Activated CD4-positive, alpha-beta T cell treated with anti-CD3 and anti-CD28 coated beads for 36 hours (primary cell): ENCODE data around the gene CMSS1. TPM values are rescaled to one million over a fixed set of nuclear protein-coding genes. Genes with fewer than 3 reads are reported as not detected.

Experiments
- ATAC-seq: fragments of 200-7000 bp; cut with Tn5 transposase; one replicate; pipeline ENCODE4 v1.10.0; 2021; ENCODE audit warnings: mild to moderate bottlenecking, moderate library complexity
- CTCF ChIA-PET: fragments of 350-600 bp; sonication (Branson Sonifier 250); formaldehyde crosslinking; loops from one replicate; lab custom pipeline; 2021; ENCODE audit warnings: antibody characterized with exemption; lab: Charles Lee
- POLR2A ChIA-PET: fragments of 350-600 bp; sonication (Branson Sonifier 250); formaldehyde crosslinking; loops from one replicate; lab custom pipeline; 2021; ENCODE audit warnings: antibody characterized with exemption, inconsistent platforms; lab: Charles Lee
- DNase-seq: peaks from one replicate; pipeline ENCODE4 v3.0.0-alpha.2; 2020
- H3K27ac Mint-ChIP-seq: one replicate; pipeline ENCODE4 v1.8.0; 2021; ENCODE audit warnings: mixed read lengths
- H3K27me3 Mint-ChIP-seq: one replicate; pipeline ENCODE4 v1.8.0; 2021; ENCODE audit warnings: mixed read lengths
- H3K36me3 Mint-ChIP-seq: one replicate; pipeline ENCODE4 v1.8.0; 2021; ENCODE audit warnings: low read depth, mixed read lengths
- H3K4me1 Mint-ChIP-seq: one replicate; pipeline ENCODE4 v1.8.0; 2021; ENCODE audit warnings: mixed read lengths
- H3K4me3 Mint-ChIP-seq: one replicate; pipeline ENCODE4 v1.8.0; 2021; ENCODE audit warnings: mild to moderate bottlenecking, moderate library complexity, mixed read lengths
- H3K9me3 Mint-ChIP-seq: one replicate; pipeline ENCODE4 v1.8.0; 2021; ENCODE audit warnings: low read depth, mixed read lengths
- intact Hi-C, 2 experiments: fragments of 100-400 bp; cut with DNase I in 1 of 2; cut with micrococcal nuclease in 1 of 2; formaldehyde crosslinking; loops; one replicate each; pipeline versions ENCODE4 v1.14.2 to v1.15.1; 2022 to 2024; cut with DNase I, micrococcal nuclease
- total RNA-seq, 2 experiments: library from RNA; stranded (reverse); gene quantifications; one replicate each; pipeline ENCODE4 v1.2.3, GENCODE V29; 2021

The CMSS1 gene
- total RNA-seq, 2 experiments from 2014 or later: 94.0 to 96.3 TPM

DNA sequence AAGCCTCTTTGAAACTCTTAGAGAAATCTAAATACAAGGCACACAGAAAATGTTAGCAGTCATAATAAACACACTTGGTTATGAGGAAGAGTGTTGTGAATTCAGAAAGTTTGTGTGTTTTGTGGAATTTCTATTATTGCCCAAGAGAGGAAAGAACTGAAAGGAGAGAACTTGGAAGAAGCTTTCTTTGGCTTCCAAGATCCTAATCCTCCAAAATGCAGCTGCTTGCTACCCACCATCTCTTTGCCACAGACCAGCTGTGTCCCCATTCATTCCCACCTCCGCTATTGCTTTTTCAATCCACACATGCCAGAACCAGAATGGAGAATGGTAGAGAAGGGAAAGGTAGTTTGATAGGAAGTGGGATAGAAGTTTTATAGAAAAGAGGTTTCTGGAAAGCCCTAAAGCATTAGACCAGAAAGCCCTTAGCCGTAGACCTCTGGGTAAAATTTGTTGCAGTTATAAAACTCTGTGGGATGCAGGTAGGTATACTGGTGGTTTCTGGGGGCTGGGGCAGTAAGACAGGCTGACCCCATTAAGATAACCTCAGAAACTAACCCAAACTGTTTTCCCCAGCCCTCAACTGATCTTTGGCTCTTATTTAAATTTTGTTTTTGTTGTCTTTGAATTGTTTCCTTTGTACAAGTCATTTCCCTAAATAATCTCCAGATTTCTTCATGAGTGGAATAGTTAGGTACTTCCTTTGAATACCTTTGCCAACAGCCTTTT lies 188.2 kb downstream of the CMSS1 start:
- H3K27me3 Mint-ChIP-seq: no peaks in the 10 kb centered on the region
- ChIA-PET CTCF (no interaction called here), POLR2A (no interaction called here)
- H3K4me1 Mint-ChIP-seq: peaks cover 10% of the 10 kb centered on the region
- no peak overlapping the region for H3K4me3 Mint-ChIP-seq
- H3K27ac Mint-ChIP-seq: no peak overlapping the region
- DNase-seq: no peak
- intact Hi-C loops: no loop called here
- H3K9me3 Mint-ChIP-seq: no peaks in the 10 kb centered on the region
- ATAC-seq: no peak
- peaks cover 3% of the 10 kb centered on the region for H3K36me3 Mint-ChIP-seq

GRCh38 chr3:100006570-100007271 lies 189.1 kb downstream of the CMSS1 start:
- Mint-ChIP-seq H3K4me1 (peaks cover 10% of the 10 kb centered on the region), H3K27ac (no peak overlapping the region), H3K27me3 (no peaks in the 10 kb centered on the region), H3K4me3 (no peak overlapping the region), H3K9me3 (no peaks in the 10 kb centered on the region), H3K36me3 (peaks cover 10% of the 10 kb centered on the region)
- intact Hi-C loops: no loop called here
- DNase-seq (no peak), ATAC-seq (no peak)
- ChIA-PET CTCF (interaction anchor here (0.8 to 1.4 kb wide), 2 partner anchors 58 to 173 kb away, joined by 3 read pairs; no protein-coding TSS in a partner anchor), POLR2A (no interaction called here)

DNA sequence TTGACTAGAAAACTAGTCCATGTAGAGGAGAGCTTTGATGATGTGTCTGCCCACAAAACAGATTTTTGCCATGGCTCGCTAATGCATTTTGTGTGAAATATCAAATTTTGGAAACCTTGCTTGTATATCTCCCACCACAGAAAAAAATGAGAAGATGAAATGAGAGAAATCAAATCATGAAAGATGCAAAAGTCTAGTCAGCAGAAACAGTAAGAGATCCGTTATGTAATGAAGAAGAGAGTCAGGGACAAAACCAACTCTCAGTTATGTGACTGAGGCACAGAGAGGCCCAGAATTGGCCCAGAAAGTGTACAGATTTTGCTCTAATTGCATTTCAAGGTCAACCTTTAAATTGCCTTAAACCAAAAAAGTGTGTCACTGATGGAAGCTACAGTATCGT lies 189.7 kb downstream of the CMSS1 start:
- H3K27me3 Mint-ChIP-seq: no peaks in the 10 kb centered on the region
- ChIA-PET POLR2A (no interaction called here), CTCF (interaction anchor here (0.8 to 1.4 kb wide), 2 partner anchors 57 to 174 kb away, joined by 3 read pairs; no protein-coding TSS in a partner anchor)
- intact Hi-C loops: no loop called here
- peaks cover 10% of the 10 kb centered on the region for H3K4me1 Mint-ChIP-seq
- peaks cover 8% of the 10 kb centered on the region for H3K36me3 Mint-ChIP-seq
- H3K4me3 Mint-ChIP-seq: no peak overlapping the region
- no peak overlapping the region for H3K27ac Mint-ChIP-seq
- ATAC-seq (no peak), DNase-seq (no peak)
- H3K9me3 Mint-ChIP-seq: no peaks in the 10 kb centered on the region

DNA sequence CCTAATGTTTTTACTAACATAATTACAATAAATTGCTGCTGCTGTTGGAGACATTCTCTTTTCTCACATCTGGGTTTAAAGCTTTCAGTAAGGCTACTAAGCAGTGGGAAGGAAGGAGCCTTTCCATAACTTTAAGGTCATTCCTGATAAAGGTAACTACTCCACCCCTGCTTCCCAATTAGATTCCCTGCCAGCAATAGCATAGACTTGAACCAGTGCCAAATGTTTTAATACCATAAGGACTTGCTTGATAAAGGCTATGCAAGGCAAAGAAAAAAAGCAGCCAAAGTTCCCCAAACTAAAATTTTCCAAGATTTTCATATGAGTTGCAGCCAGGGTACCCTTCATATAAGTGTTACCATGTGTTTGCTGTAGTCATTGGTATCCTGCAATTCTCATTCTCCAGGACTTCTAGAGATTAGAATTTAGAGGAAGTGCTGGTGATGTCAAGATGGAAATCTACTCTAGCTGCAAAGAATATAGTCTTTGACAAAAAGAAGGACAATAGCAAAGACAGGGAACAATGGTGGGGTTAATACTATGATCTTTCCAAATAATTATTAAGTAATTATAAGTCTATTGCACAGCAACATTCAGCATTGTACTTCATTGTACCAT lies 190.5 kb downstream of the CMSS1 start:
- ATAC-seq (no peak), DNase-seq (no peak)
- Mint-ChIP-seq H3K4me1 (peaks cover 5% of the 10 kb centered on the region), H3K9me3 (no peaks in the 10 kb centered on the region), H3K36me3 (peaks cover 8% of the 10 kb centered on the region), H3K27me3 (no peaks in the 10 kb centered on the region), H3K27ac (no peak overlapping the region), H3K4me3 (no peak overlapping the region)
- ChIA-PET CTCF (interaction anchor here (1.4 kb wide), 1 partner anchor 56 kb away, joined by 3 read pairs; no protein-coding TSS in a partner anchor), POLR2A (no interaction called here)
- intact Hi-C loops: no loop called here

DNA sequence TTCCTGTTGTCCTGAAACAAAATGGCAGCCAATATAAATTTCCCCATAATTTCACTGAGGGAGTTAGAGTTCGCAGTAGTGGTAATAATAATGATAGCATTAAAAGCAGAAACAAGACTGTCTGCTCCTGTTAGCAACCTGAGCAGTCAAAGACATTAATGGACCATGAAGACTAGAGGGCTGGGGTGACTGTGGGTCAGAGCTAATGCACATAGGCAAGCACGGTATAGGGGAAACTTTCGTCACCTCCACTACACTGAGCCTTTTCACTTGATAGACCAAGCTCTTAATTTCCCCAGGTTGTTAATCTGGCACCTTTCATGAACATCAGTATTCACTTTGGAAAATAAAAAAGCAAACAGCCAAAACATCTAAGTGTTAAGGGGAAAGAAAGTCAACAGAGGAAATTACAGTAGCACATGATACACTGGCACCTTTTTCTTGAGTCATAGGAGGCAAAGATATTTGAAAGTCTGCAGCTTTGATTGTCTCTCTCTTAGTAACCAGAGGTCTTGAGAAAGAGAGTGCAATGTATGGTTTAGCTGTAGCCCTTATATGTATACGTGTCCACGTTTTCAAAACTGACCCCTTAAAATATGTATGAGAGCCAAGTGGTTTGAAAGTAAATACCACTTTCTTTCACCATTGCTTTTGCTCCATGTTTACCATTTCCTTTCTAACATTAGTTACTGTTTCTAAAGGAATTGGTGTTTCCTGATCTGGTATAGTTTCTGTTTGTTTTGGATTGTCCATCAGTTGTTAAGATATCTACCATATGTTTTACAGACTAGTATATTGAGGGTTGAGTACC lies 191.8 kb downstream of the CMSS1 start:
- POLR2A ChIA-PET: no interaction called here

GRCh38 chr3:100010087-100010417 lies 192.4 kb downstream of the CMSS1 start:
- Mint-ChIP-seq H3K9me3 (peaks cover 5% of the 10 kb centered on the region), H3K4me3 (no peak overlapping the region), H3K27me3 (no peaks in the 10 kb centered on the region), H3K36me3 (peaks cover 13% of the 10 kb centered on the region), H3K27ac (no peak overlapping the region), H3K4me1 (no peaks in the 10 kb centered on the region)
- DNase-seq (no peak), ATAC-seq (no peak)
- POLR2A ChIA-PET: no interaction called here
- intact Hi-C loops: no loop called here
- CTCF ChIA-PET: no interaction called here

More for the DNA sequence above, 191.8 kb downstream of the CMSS1 start:
- ATAC-seq (no peak), DNase-seq (no peak)
- Mint-ChIP-seq H3K36me3 (peaks cover 10% of the 10 kb centered on the region), H3K4me1 (peaks cover under 1% of the 10 kb centered on the region), H3K27me3 (no peaks in the 10 kb centered on the region), H3K9me3 (peaks cover 1% of the 10 kb centered on the region), H3K4me3 (no peak overlapping the region), H3K27ac (no peak overlapping the region)
- CTCF ChIA-PET: no interaction called here
- intact Hi-C loops: no loop called here

GRCh38 chr3:100018806-100019205 lies 201.1 kb downstream of the CMSS1 start:
- Mint-ChIP-seq H3K36me3 (peaks cover 16% of the 10 kb centered on the region), H3K27ac (no peak overlapping the region), H3K9me3 (peaks cover 7% of the 10 kb centered on the region), H3K4me1 (no peaks in the 10 kb centered on the region), H3K27me3 (no peaks in the 10 kb centered on the region), H3K4me3 (no peak overlapping the region)
- ATAC-seq (no peak), DNase-seq (no peak)
- CTCF ChIA-PET: interaction anchor here (0.9 kb wide), 1 partner anchor 187 kb away, joined by 5 read pairs; no protein-coding TSS in a partner anchor
- intact Hi-C loops: no loop called here
- POLR2A ChIA-PET: interaction anchor here (0.6 kb wide), 1 partner anchor 74 kb away, joined by 3 read pairs; no protein-coding TSS in a partner anchor

- H3K27me3 Mint-ChIP-seq: no peaks in the 10 kb centered on the region
- CTCF ChIA-PET: interaction anchor here (0.6 kb wide), 1 partner anchor 355 kb away, joined by 3 read pairs; no protein-coding TSS in a partner anchor
These were observed 202.1 kb downstream of the CMSS1 start for GRCh38 chr3:100019719-100020118.

DNA sequence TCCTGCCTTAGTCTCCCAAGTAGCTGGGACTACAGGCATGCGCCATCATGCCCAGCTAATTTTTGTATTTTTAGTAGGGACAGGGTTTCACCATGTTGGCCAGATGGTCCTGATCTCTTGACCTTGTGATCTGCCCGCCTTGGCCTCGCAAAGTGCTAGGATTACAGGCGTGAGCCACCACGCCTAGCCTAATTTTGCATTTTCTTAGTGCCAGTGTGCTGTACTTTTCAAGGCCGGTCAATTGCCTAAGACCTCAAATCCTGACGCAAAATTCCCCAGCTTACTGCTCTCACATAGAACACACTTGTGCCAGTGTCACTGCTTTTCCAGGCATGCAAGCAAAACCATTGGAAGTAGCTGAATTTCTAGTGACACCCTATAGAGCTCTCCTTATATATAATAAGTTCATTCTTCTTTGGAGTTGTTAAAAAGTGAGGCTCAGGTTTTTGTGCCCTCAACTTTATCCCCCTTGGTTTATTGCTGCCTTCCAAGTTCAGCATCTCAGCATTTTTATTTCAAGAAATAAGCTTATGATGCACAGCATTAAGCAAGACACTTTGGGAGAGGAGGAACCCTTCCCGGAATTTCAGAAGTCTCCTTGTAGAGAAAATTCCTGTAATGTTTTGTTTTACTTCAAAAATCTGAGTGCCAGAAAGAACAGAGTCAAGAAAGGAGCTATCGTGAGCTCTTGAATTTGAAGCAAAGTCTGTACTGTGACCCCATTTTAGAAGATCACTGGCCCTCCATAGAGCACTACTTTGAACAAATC lies 203.4 kb downstream of the CMSS1 start:
- peaks cover 11% of the 10 kb centered on the region for H3K36me3 Mint-ChIP-seq
- H3K4me3 Mint-ChIP-seq: no peak overlapping the region
- H3K27ac Mint-ChIP-seq: no peak overlapping the region
- no peaks in the 10 kb centered on the region for H3K4me1 Mint-ChIP-seq
- H3K27me3 Mint-ChIP-seq: no peaks in the 10 kb centered on the region
- ChIA-PET CTCF (interaction anchor here (1.1 kb wide), 1 partner anchor 52 kb away, joined by 3 read pairs; no protein-coding TSS in a partner anchor), POLR2A (no interaction called here)
- ATAC-seq: no peak
- intact Hi-C loops: no loop called here
- no peaks in the 10 kb centered on the region for H3K9me3 Mint-ChIP-seq
- DNase-seq: no peak

More at GRCh38 chr3:100019719-100020118, 202.1 kb downstream of the CMSS1 start:
- intact Hi-C loops: no loop called here
- Mint-ChIP-seq H3K4me1 (no peaks in the 10 kb centered on the region), H3K9me3 (peaks cover 4% of the 10 kb centered on the region), H3K4me3 (no peak overlapping the region), H3K27ac (no peak overlapping the region), H3K36me3 (peaks cover 17% of the 10 kb centered on the region)
- ATAC-seq (no peak), DNase-seq (no peak)
- POLR2A ChIA-PET: no interaction called here

DNA sequence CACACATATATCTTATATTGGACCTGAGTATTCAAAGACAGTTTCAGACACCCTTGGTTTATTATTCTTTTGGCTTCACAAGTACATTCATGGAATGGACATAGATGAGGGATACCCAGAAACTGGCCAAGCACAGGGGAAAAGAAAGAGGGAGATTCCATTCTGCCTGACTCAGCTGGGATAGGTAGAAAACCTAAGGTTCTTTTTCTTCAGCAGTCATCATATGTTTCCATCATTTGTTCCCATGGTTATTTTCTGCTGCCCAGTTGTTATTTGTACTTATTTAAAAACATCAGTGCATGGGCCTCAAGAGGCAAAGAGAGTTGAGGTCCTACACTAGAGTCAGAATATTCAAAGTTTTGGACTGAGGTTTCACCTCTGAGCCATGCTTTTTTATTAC lies 204.8 kb downstream of the CMSS1 start:
- Mint-ChIP-seq H3K27ac (no peak overlapping the region), H3K9me3 (no peaks in the 10 kb centered on the region), H3K4me3 (no peak overlapping the region), H3K36me3 (peaks cover 9% of the 10 kb centered on the region), H3K27me3 (no peaks in the 10 kb centered on the region), H3K4me1 (no peaks in the 10 kb centered on the region)
- POLR2A ChIA-PET: no interaction called here
- DNase-seq (no peak), ATAC-seq (no peak)
- CTCF ChIA-PET: no interaction called here
- intact Hi-C loops: no loop called here
